A549 (cell line): ENCODE data around the gene FAM228A. TPM values are rescaled to one million over a fixed set of nuclear protein-coding genes. Genes with fewer than 3 reads are reported as not detected.

Source experiments
- ATAC-seq, 2 experiments: fragments of 200-7000 bp in 1 of 2; fragments of >200 bp in 1 of 2; cut with Nextera tagmentation in 1 of 2; cut with Tn5 transposase in 1 of 2; 3 replicates each; pipeline versions ENCODE4 v1.8.0 to v1.9.1; 2018 to 2020; ENCODE audit warnings: mild to moderate bottlenecking in 1 of 2, moderate library complexity in 1 of 2
- CTCF ChIA-PET: fragments of 300-600 bp; sonication (Branson Sonifier 250); formaldehyde crosslinking; extraction: SDS; loops from one replicate; lab custom pipeline; 2021; ENCODE audit warnings: antibody characterized with exemption, inconsistent platforms; lab: Yijun Ruan, JAX
- POLR2A ChIA-PET: fragments of 350-600 bp; formaldehyde crosslinking; extraction: SDS; loops from one replicate; lab custom pipeline; 2021; ENCODE audit warnings: antibody characterized with exemption, inconsistent platforms; lab: Yijun Ruan, JAX
- DNase-seq, 2 experiments: peaks; one replicate each; pipeline versions ENCODE4 v3.0.0 to v3.0.0-alpha.2; 2011 to 2016; ENCODE audit warnings: low read depth in 1 of 2, low spot score in 1 of 2
- FAIRE-seq: peaks from 2 replicates; lab custom pipeline; 2011; peaks lifted over from hg19 to GRCh38; lab: Jason Lieb, UNC
- H3K27ac ChIP-seq, 2 experiments: fragments of >200 bp; sonication (Bioruptor Twin); formaldehyde crosslinking; 3 replicates each; pipeline ENCODE4 v1.5.1; 2016 to 2017
- H3K4me1 ChIP-seq: fragments of >200 bp; sonication (Bioruptor Twin); formaldehyde crosslinking; 3 replicates; pipeline ENCODE4 v1.6.1; 2016
- H3K4me2 ChIP-seq: fragments of >200 bp; sonication (Bioruptor Twin); formaldehyde crosslinking; 3 replicates; pipeline ENCODE4 v1.6.1; 2016
- H3K4me3 ChIP-seq: fragments of >200 bp; sonication (Bioruptor Twin); formaldehyde crosslinking; 3 replicates; pipeline ENCODE4 v1.5.1; 2016
- H3K9me3 ChIP-seq: fragments of >200 bp; sonication (Bioruptor Twin); formaldehyde crosslinking; 3 replicates; pipeline ENCODE4 v1.6.1; 2016
- CEBPB ChIP-seq, 2 experiments: fragments of >200 bp in 1 of 2; sonication (Bioruptor Twin) in 1 of 2; formaldehyde crosslinking in 1 of 2; IDR thresholded peaks; 2 replicates each; pipeline ENCODE4 v1.6.1; 2012 to 2016
- CHD4 ChIP-seq: fragments of 200-600 bp; sonication (generic); IDR thresholded peaks from 2 replicates; pipeline ENCODE4 v1.6.1; 2016; ENCODE audit warnings: antibody characterized with exemption, mild to moderate bottlenecking, borderline replicate concordance
- EHF ChIP-seq: fragments of 250-450 bp; sonication (Bioruptor Pico); IDR thresholded peaks from 2 replicates; pipeline ENCODE4 v1.5.0; 2020; ENCODE audit warnings: mild to moderate bottlenecking
- EHMT2 ChIP-seq: fragments of 200-600 bp; sonication (generic); IDR thresholded peaks from 2 replicates; pipeline ENCODE4 v1.6.1; 2016; ENCODE audit warnings: antibody characterized with exemption, low read depth, mild to moderate bottlenecking, moderate library complexity
- EP300 ChIP-seq, 2 experiments: fragments of >200 bp; sonication (Bioruptor Twin); formaldehyde crosslinking; IDR thresholded peaks; 2 replicates in 1 of 2; 3 replicates in 1 of 2; pipeline ENCODE4 v1.6.1; 2016 to 2017
- ESRRA ChIP-seq: fragments of 150-350 bp; IDR thresholded peaks from 2 replicates; pipeline ENCODE4 v1.6.1; 2014; ENCODE audit warnings: mild to moderate bottlenecking, low read length, borderline replicate concordance
- FOSB ChIP-seq: fragments of 250-450 bp; sonication (Bioruptor Pico); IDR thresholded peaks from 2 replicates; pipeline ENCODE4 v1.5.0; 2020; ENCODE audit warnings: mild to moderate bottlenecking, moderate library complexity
- FOXS1 ChIP-seq: fragments of 250-450 bp; sonication (Bioruptor Pico); IDR thresholded peaks from 2 replicates; pipeline ENCODE4 v1.5.0; 2020; ENCODE audit warnings: mild to moderate bottlenecking, moderate library complexity
- HEYL ChIP-seq: fragments of 250-450 bp; sonication (Bioruptor Pico); IDR thresholded peaks from 2 replicates; pipeline ENCODE4 v1.8.0; 2021; ENCODE audit warnings: mild to moderate bottlenecking, moderate library complexity
- HOXA7 ChIP-seq: fragments of 250-450 bp; sonication (Bioruptor Pico); IDR thresholded peaks from 2 replicates; pipeline ENCODE4 v1.5.0; 2020; ENCODE audit warnings: mild to moderate bottlenecking, moderate library complexity
- HOXB13 ChIP-seq: fragments of 250-450 bp; sonication (Bioruptor Pico); IDR thresholded peaks from 2 replicates; pipeline ENCODE4 v1.5.0; 2020; ENCODE audit warnings: low read depth, mild to moderate bottlenecking, moderate library complexity
- HOXB5 ChIP-seq: fragments of 250-450 bp; sonication (Bioruptor Pico); IDR thresholded peaks from 2 replicates; pipeline ENCODE4 v1.5.0; 2020; ENCODE audit warnings: mild to moderate bottlenecking, moderate library complexity
- KDM1A ChIP-seq: fragments of 200-600 bp; sonication (generic); IDR thresholded peaks from 2 replicates; pipeline ENCODE4 v1.6.1; 2016; ENCODE audit warnings: low read depth, mild to moderate bottlenecking
- NFE2L2 ChIP-seq: fragments of 150-350 bp; conservative IDR thresholded peaks from 2 replicates; pipeline ENCODE4 v1.6.1; 2014; ENCODE audit warnings: low read length
- PHF8 ChIP-seq: fragments of 200-600 bp; sonication (generic); IDR thresholded peaks from 2 replicates; pipeline ENCODE4 v1.6.1; 2016; ENCODE audit warnings: low read depth, mild to moderate bottlenecking, antibody characterized with exemption, moderate library complexity, borderline replicate concordance
- POLR2A ChIP-seq: IDR thresholded peaks from 2 replicates; pipeline ENCODE4 v1.6.1; 2012; ENCODE audit warnings: mild to moderate bottlenecking, low read length
- RAD21 ChIP-seq, 2 experiments: fragments of >200 bp in 1 of 2; sonication (Bioruptor Twin) in 1 of 2; formaldehyde crosslinking in 1 of 2; IDR thresholded peaks in 1 of 2; conservative IDR thresholded peaks in 1 of 2; 2 replicates in 1 of 2; 3 replicates in 1 of 2; pipeline ENCODE4 v1.6.1; 2012 to 2018; ENCODE audit warnings: inconsistent platforms in 1 of 2
- RCOR1 ChIP-seq: fragments of 150-350 bp; IDR thresholded peaks from 2 replicates; pipeline ENCODE4 v1.6.1; 2014; ENCODE audit warnings: antibody characterized with exemption, low read length, low read depth
- RNF2 ChIP-seq: fragments of 200-600 bp; sonication (generic); IDR thresholded peaks from 2 replicates; pipeline ENCODE4 v1.6.1; 2016; ENCODE audit warnings: low read depth, mild to moderate bottlenecking, antibody characterized with exemption, moderate library complexity, borderline replicate concordance
- SREBF2 ChIP-seq: fragments of 450-650 bp; IDR thresholded peaks from 2 replicates; pipeline ENCODE4 v1.6.1; 2014; ENCODE audit warnings: mild to moderate bottlenecking, moderate library complexity
- ZC3H11A ChIP-seq: fragments of 450-650 bp; IDR thresholded peaks from 2 replicates; pipeline ENCODE4 v1.6.1; 2014; ENCODE audit warnings: antibody characterized with exemption, mild to moderate bottlenecking
- WGBS: methylation state at CpG from one replicate; pipeline ENCODE4 v1.1.6; 2017; ENCODE audit errors: missing lambda C conversion rate; 5-methylcytosine and 5-hydroxymethylcytosine counted together
- polyA plus RNA-seq, 4 experiments: library from polyadenylated mRNA; depleted of rRNA in 3 of 4; stranded (reverse); fragments of >200 nt; fragmentation: RNase III in 1 of 4; extraction: RNeasy Plus Mini Kit Qiagen cat#74134 plus additional on column Dnase treatment in 1 of 4; gene quantifications; 2 replicates in 3 of 4; 3 replicates in 1 of 4; pipeline ENCODE4 v1.2.3, GENCODE V29; 2011 to 2017
- TF ChIP-seq, protein P1 (sequence below): fragments of >200 bp; sonication (Bioruptor Twin); formaldehyde crosslinking; IDR thresholded peaks from 3 replicates; pipeline ENCODE4 v1.5.1; 2016
- TF ChIP-seq, protein P2 (sequence below): fragments of 250-450 bp; sonication (Bioruptor Pico); IDR thresholded peaks from 2 replicates; pipeline ENCODE4 v1.5.0; 2020; ENCODE audit warnings: low read depth, mild to moderate bottlenecking, moderate library complexity

The FAM228A gene
- polyA plus RNA-seq, 2 of the 4 experiments (the other 2 are of a cell fraction): 0.13 TPM; not detected in 1

GRCh38 chr2:24211408-24211807, 36.6 kb downstream of the FAM228A start:
- DNase-seq (no peak), ATAC-seq (no peak)
- Histone ChIP-seq H3K27ac (no peak overlapping the region), H3K9me3 (no peaks in the 10 kb centered on the region), H3K4me3 (no peak overlapping the region), H3K4me1 (no peaks in the 10 kb centered on the region)
- 81% methylated on average over 7 of the region's 7 CpGs for WGBS
- POLR2A ChIA-PET: no interaction called here
- no peak for TF ChIP-seq HOXA7 (CRISPR knock-in tag)
- no peak for TF ChIP-seq POLR2A
- TF ChIP-seq CHD4: no peak
- no peak for TF ChIP-seq PHF8
- no peak for TF ChIP-seq HOXB5
- TF ChIP-seq NFE2L2: no peak
- TF ChIP-seq, all 56 proteins: peak for 0
- CTCF ChIA-PET: interaction anchor here (0.6 kb wide), 1 partner anchor 8 kb away, joined by 3 read pairs; no protein-coding TSS in a partner anchor
- no peak for FAIRE-seq
- no peak overlapping the region for H3K4me2 ChIP-seq

GRCh38 chr2:24214880-24215279, 40.0 kb downstream of the FAM228A start:
- H3K9me3 ChIP-seq: no peaks in the 10 kb centered on the region
- H3K4me3 ChIP-seq: no peak overlapping the region
- ChIA-PET CTCF (interaction anchor here (1.0 to 1.3 kb wide), 2 partner anchors 56 to 176 kb away, joined by 3 to 4 read pairs; no protein-coding TSS in a partner anchor), POLR2A (no interaction called here)
- DNase-seq (no peak), FAIRE-seq (no peak), ATAC-seq (no peak)
- H3K4me1 ChIP-seq: no peaks in the 10 kb centered on the region
- 88% methylated on average over 3 of the region's 3 CpGs for WGBS
- no peak overlapping the region for H3K4me2 ChIP-seq
- TF ChIP-seq NFE2L2 (no peak), ESRRA (no peak), KDM1A (no peak), ZC3H11A (no peak), RCOR1 (no peak), RNF2 (no peak), EHF (CRISPR knock-in tag) (no peak)
- no peak overlapping the region for H3K27ac ChIP-seq

DNA sequence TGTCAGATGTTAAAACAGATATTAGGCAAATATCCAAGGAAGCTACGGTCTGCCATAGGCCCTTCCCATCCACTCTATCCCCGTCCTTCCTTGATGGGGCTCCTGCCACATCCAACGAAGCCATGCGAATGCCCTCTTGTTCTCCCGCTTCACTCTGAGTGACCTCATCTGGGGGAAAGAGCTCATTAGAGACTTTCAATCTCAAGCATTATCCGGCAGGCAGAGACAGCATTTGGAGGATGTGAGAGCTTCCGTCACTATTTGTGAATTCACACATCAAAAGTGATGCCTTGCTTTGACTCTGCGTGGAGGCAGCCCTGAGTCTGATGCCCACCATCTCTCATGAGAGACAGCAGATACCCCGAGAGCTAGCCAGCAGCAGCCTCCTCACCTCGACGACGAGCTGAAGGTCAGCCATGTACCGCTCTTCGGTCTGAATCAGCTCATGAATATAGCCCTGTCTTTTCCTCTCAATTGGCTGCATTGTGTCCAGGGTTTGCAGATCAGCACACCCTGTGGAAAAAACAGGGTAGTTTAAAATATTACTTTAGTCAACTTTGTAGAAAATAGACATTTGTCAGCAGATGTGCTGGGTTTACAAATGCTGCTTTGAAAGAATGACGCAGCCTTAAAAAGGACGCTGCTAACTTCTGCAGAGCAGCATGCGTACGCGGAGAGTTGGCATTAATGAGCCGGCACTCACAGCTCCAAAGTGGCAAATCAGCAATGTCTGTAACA, 45.9 kb downstream of the FAM228A start:
- WGBS: 89% methylated on average over 20 of the region's 20 CpGs
- POLR2A ChIA-PET: no interaction called here
- H3K4me3 ChIP-seq: no peak overlapping the region
- H3K4me2 ChIP-seq: no peak overlapping the region
- no peaks in the 10 kb centered on the region for H3K4me1 ChIP-seq
- FAIRE-seq: no peak
- no peak for TF ChIP-seq SREBF2
- no peak for TF ChIP-seq HOXB13 (CRISPR knock-in tag)
- TF ChIP-seq FOSB: no peak
- TF ChIP-seq EHMT2: no peak
- no peak for TF ChIP-seq FOXS1 (CRISPR knock-in tag)
- TF ChIP-seq, all 56 proteins: peak for 0
- Histone ChIP-seq H3K9me3 (no peaks in the 10 kb centered on the region), H3K27ac (no peak overlapping the region)
- CTCF ChIA-PET: interaction anchor here (0.6 to 2.4 kb wide), 4 partner anchors 11 to 137 kb away, joined by 3 to 7 read pairs (median 4); partner anchors contain the start of gene TP53I3
- DNase-seq (no peak), ATAC-seq (no peak)

DNA sequence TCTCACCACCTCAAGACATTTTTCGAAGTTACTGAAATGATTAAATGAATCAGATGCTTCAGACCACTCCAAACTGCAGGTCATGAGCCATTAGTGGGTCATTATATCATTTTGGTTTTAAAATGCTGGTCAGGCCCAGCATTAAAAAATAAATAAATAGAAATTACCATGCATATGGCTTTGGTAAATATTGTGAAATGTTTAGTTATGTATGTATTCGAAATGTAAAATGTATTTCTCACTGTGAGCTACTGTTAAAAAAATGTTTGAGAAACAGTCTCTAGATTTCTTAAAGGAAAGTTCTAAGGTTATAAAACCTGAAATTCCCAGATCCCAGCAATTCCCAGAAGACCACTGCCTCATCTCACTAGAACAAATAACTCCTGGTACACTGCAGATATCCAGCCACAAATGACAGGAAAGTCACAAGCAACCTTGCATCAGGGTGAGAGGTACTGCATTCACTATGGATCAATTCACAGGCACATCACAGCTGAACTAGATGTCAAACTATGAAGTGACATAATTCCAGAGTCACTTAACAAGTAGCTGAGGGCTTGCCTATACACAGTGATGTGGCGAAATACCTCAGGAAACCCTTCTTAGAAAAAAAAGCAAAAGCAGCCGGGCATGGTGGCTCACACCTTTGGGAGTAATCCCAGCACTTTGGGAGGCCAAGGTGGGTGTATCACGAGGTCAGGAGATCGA, 46.6 kb downstream of the FAM228A start:
- TF ChIP-seq CEBPB (IDR thresholded peaks at IDR 0.05): no peak
- no peak for TF ChIP-seq EP300 (IDR thresholded peaks at IDR 0.05)
- TF ChIP-seq, protein P1, sequence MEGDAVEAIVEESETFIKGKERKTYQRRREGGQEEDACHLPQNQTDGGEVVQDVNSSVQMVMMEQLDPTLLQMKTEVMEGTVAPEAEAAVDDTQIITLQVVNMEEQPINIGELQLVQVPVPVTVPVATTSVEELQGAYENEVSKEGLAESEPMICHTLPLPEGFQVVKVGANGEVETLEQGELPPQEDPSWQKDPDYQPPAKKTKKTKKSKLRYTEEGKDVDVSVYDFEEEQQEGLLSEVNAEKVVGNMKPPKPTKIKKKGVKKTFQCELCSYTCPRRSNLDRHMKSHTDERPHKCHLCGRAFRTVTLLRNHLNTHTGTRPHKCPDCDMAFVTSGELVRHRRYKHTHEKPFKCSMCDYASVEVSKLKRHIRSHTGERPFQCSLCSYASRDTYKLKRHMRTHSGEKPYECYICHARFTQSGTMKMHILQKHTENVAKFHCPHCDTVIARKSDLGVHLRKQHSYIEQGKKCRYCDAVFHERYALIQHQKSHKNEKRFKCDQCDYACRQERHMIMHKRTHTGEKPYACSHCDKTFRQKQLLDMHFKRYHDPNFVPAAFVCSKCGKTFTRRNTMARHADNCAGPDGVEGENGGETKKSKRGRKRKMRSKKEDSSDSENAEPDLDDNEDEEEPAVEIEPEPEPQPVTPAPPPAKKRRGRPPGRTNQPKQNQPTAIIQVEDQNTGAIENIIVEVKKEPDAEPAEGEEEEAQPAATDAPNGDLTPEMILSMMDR: no peak
- TF ChIP-seq, protein P2, sequence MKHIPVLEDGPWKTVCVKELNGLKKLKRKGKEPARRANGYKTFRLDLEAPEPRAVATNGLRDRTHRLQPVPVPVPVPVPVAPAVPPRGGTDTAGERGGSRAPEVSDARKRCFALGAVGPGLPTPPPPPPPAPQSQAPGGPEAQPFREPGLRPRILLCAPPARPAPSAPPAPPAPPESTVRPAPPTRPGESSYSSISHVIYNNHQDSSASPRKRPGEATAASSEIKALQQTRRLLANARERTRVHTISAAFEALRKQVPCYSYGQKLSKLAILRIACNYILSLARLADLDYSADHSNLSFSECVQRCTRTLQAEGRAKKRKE (CRISPR knock-in tag): no peak
- TF ChIP-seq RAD21 (conservative IDR thresholded peaks at IDR 0.05 in 1 of 2, IDR thresholded peaks at IDR 0.05 in 1 of 2): no peak
- TF ChIP-seq HEYL (CRISPR knock-in tag): no peak

More for the DNA sequence above, 46.6 kb downstream of the FAM228A start:
- no peak overlapping the region for H3K4me2 ChIP-seq
- FAIRE-seq (no peak), ATAC-seq (no peak), DNase-seq (no peak)
- no peaks in the 10 kb centered on the region for H3K9me3 ChIP-seq
- POLR2A ChIA-PET: no interaction called here
- no peak overlapping the region for H3K27ac ChIP-seq
- CTCF ChIA-PET: interaction anchor here (1.0 to 2.4 kb wide), 3 partner anchors 12 to 137 kb away, joined by 3 to 7 read pairs (median 5); partner anchors contain the start of gene TP53I3
- WGBS: 83% methylated on average over 6 of the region's 6 CpGs
- no peaks in the 10 kb centered on the region for H3K4me1 ChIP-seq
- no peak overlapping the region for H3K4me3 ChIP-seq
